22Rv1 (cell line): ENCODE measurements around the gene MAPT.

Experiments
- H3K27ac ChIP-seq: fragments of 450-650 bp; 2 replicates; pipeline ENCODE4 v1.5.1; 2017
- ZFX ChIP-seq: fragments of 450-650 bp; IDR thresholded peaks from 2 replicates; pipeline ENCODE4 v1.6.1; 2017; ENCODE audit warnings: antibody characterized with exemption, borderline replicate concordance
- TF ChIP-seq, protein P1 (sequence below): fragments of 450-650 bp; IDR thresholded peaks from 2 replicates; pipeline ENCODE4 v1.5.1; 2017; ENCODE audit warnings: mild to moderate bottlenecking

The MAPT gene

GRCh38 chr17:46024590-46024989, 130.2 kb downstream of the MAPT start:
- TF ChIP-seq ZFX = no peak
- TF ChIP-seq, protein P1, sequence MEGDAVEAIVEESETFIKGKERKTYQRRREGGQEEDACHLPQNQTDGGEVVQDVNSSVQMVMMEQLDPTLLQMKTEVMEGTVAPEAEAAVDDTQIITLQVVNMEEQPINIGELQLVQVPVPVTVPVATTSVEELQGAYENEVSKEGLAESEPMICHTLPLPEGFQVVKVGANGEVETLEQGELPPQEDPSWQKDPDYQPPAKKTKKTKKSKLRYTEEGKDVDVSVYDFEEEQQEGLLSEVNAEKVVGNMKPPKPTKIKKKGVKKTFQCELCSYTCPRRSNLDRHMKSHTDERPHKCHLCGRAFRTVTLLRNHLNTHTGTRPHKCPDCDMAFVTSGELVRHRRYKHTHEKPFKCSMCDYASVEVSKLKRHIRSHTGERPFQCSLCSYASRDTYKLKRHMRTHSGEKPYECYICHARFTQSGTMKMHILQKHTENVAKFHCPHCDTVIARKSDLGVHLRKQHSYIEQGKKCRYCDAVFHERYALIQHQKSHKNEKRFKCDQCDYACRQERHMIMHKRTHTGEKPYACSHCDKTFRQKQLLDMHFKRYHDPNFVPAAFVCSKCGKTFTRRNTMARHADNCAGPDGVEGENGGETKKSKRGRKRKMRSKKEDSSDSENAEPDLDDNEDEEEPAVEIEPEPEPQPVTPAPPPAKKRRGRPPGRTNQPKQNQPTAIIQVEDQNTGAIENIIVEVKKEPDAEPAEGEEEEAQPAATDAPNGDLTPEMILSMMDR = no peak
- H3K27ac ChIP-seq = no peak overlapping the region

DNA sequence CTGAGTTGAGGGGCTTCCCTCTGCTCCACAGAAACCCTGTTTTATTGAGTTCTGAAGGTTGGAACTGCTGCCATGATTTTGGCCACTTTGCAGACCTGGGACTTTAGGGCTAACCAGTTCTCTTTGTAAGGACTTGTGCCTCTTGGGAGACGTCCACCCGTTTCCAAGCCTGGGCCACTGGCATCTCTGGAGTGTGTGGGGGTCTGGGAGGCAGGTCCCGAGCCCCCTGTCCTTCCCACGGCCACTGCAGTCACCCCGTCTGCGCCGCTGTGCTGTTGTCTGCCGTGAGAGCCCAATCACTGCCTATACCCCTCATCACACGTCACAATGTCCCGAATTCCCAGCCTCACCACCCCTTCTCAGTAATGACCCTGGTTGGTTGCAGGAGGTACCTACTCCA, 130.7 kb downstream of the MAPT start:
- no peak for TF ChIP-seq ZFX
- TF ChIP-seq, protein P1 = no peak
- no peak overlapping the region for H3K27ac ChIP-seq

DNA sequence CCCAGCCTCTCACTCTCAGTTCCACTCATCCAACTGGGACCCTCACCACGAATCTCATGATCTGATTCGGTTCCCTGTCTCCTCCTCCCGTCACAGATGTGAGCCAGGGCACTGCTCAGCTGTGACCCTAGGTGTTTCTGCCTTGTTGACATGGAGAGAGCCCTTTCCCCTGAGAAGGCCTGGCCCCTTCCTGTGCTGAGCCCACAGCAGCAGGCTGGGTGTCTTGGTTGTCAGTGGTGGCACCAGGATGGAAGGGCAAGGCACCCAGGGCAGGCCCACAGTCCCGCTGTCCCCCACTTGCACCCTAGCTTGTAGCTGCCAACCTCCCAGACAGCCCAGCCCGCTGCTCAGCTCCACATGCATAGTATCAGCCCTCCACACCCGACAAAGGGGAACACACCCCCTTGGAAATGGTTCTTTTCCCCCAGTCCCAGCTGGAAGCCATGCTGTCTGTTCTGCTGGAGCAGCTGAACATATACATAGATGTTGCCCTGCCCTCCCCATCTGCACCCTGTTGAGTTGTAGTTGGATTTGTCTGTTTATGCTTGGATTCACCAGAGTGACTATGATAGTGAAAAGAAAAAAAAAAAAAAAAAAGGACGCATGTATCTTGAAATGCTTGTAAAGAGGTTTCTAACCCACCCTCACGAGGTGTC, 131.3 kb downstream of the MAPT start:
- H3K27ac ChIP-seq = no peak overlapping the region
- TF ChIP-seq, protein P1 = no peak
- no peak for TF ChIP-seq ZFX

DNA sequence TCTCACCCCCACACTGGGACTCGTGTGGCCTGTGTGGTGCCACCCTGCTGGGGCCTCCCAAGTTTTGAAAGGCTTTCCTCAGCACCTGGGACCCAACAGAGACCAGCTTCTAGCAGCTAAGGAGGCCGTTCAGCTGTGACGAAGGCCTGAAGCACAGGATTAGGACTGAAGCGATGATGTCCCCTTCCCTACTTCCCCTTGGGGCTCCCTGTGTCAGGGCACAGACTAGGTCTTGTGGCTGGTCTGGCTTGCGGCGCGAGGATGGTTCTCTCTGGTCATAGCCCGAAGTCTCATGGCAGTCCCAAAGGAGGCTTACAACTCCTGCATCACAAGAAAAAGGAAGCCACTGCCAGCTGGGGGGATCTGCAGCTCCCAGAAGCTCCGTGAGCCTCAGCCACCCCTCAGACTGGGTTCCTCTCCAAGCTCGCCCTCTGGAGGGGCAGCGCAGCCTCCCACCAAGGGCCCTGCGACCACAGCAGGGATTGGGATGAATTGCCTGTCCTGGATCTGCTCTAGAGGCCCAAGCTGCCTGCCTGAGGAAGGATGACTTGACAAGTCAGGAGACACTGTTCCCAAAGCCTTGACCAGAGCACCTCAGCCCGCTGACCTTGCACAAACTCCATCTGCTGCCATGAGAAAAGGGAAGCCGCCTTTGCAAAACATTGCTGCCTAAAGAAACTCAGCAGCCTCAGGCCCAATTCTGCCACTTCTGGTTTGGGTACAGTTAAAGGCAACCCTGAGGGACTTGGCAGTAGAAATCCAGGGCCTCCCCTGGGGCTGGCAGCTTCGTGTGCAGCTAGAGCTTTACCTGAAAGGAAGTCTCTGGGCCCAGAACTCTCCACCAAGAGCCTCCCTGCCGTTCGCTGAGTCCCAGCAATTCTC, 132.1 kb downstream of the MAPT start:
- TF ChIP-seq, protein P1 = no peak
- no peak for TF ChIP-seq ZFX
- no peak overlapping the region for H3K27ac ChIP-seq

- H3K27ac ChIP-seq = no peak overlapping the region
- TF ChIP-seq ZFX = no peak
- TF ChIP-seq, protein P1 = no peak
Observed at GRCh38 chr17:46027048-46027975, 133.0 kb downstream of the MAPT start.

DNA sequence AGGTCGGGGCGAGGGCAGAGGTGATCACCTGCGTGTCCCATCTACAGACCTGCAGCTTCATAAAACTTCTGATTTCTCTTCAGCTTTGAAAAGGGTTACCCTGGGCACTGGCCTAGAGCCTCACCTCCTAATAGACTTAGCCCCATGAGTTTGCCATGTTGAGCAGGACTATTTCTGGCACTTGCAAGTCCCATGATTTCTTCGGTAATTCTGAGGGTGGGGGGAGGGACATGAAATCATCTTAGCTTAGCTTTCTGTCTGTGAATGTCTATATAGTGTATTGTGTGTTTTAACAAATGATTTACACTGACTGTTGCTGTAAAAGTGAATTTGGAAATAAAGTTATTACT, 133.6 kb downstream of the MAPT start:
- H3K27ac ChIP-seq = no peak overlapping the region
- TF ChIP-seq ZFX = no peak
- TF ChIP-seq, protein P1 = no peak
